ENCODE data around the gene CNNM3.

DNA sequence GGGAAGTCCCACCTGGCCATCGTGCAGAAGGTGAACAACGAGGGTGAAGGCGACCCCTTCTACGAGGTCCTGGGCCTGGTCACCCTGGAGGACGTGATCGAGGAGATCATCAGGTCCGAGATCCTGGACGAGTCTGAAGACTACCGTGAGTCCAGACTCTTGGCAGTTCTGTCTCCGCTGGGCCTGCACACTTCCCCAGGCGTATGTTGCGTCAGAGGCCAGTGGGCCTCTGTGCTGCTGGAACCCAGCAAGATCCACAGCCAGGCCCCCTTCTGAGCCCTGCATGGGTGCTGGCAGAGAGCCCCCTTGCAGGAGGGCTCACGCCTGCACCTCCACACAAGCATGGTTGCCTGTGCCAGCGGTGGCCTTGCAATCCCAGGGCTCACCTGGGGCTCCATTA is 9.0 kb downstream of the CNNM3 start:
- TF ChIP-seq, protein P1, sequence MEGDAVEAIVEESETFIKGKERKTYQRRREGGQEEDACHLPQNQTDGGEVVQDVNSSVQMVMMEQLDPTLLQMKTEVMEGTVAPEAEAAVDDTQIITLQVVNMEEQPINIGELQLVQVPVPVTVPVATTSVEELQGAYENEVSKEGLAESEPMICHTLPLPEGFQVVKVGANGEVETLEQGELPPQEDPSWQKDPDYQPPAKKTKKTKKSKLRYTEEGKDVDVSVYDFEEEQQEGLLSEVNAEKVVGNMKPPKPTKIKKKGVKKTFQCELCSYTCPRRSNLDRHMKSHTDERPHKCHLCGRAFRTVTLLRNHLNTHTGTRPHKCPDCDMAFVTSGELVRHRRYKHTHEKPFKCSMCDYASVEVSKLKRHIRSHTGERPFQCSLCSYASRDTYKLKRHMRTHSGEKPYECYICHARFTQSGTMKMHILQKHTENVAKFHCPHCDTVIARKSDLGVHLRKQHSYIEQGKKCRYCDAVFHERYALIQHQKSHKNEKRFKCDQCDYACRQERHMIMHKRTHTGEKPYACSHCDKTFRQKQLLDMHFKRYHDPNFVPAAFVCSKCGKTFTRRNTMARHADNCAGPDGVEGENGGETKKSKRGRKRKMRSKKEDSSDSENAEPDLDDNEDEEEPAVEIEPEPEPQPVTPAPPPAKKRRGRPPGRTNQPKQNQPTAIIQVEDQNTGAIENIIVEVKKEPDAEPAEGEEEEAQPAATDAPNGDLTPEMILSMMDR (IDR thresholded peaks at IDR 0.05; ENCODE audit: poor library complexity) = no peak
- no peak for TF ChIP-seq EZH2phosphoT487 (IDR thresholded peaks at IDR 0.05; ENCODE audit: low read depth, severe bottlenecking, unreplicated experiment)

Measured in hepatocyte (in vitro differentiated cells).